Adrenal gland (tissue), 12 donors: ENCODE data around the gene DOCK4. TPM values are rescaled to one million over a fixed set of nuclear protein-coding genes. Genes with fewer than 3 reads are reported as not detected.

ENCODE experiments used
- DNase-seq, 7 donors: peaks; one replicate each; pipeline ENCODE4 v3.0.0-alpha.2; 2019 to 2020
- H3K27ac ChIP-seq, 5 donors: fragments of 200-600 bp; sonication (generic) in 4 of 5; 1 replicate in 3 of 5; 2 replicates in 2 of 5; pipeline versions ENCODE4 v1.5.1 to v1.8.0; 2016 to 2020; ENCODE audit warnings: mild to moderate bottlenecking in 1 of 5
- H3K27me3 ChIP-seq: fragments of 200-600 bp; 2 replicates; pipeline ENCODE4 v1.8.0; 2021
- H3K36me3 ChIP-seq, 2 donors: fragments of 200-600 bp; replicated peaks in 1 of 2; 1 replicate in 1 of 2; 2 replicates in 1 of 2; pipeline versions ENCODE4 v1.5.1 to v1.8.0; 2018 to 2022
- H3K4me1 ChIP-seq, 2 donors: fragments of 200-600 bp; replicated peaks in 1 of 2; 1 replicate in 1 of 2; 2 replicates in 1 of 2; pipeline versions ENCODE4 v1.5.1 to v1.8.0; 2018 to 2021
- H3K4me3 ChIP-seq, 4 donors: fragments of 200-600 bp; sonication (generic) in 3 of 4; one replicate each; pipeline ENCODE4 v1.5.1; 2016 to 2018
- H3K9me3 ChIP-seq, 3 donors: fragments of 200-600 bp; sonication (generic) in 1 of 3; replicated peaks in 1 of 3; 1 replicate in 2 of 3; 2 replicates in 1 of 3; pipeline versions ENCODE4 v1.5.1 to v1.8.0; 2016 to 2021
- POLR2A ChIP-seq, 2 donors: fragments of 450-650 bp; IDR thresholded peaks; one replicate each; pipeline ENCODE4 v1.6.1; 2017; ENCODE audit warnings: antibody characterized with exemption in 2 of 2, mild to moderate bottlenecking in 2 of 2, moderate library complexity in 1 of 2
- WGBS, 4 donors: extraction: QIAGEN DNeasy Blood & Tissue Kit in 2 of 4; methylation state at CpG; one replicate each; pipeline versions ENCODE4 v1.1.5 to v1.1.7; 2013 to 2017; 5-methylcytosine and 5-hydroxymethylcytosine counted together
- intact Hi-C, 2 donors: fragments of 100-400 bp; cut with DNase I; formaldehyde crosslinking; loops; one replicate each; pipeline versions ENCODE4 v1.14.1 to v1.15.0; 2022 to 2023
- polyA plus RNA-seq, 3 donors: library from polyadenylated mRNA; stranded (reverse); fragments of 200-250 nt in 2 of 3; fragments of 350-450 nt in 1 of 3; fragmentation: Illumina TruSeq in 1 of 3; extraction: RNeasy Lipid Tissue Mini Kit (QIAGEN cat#74804) in 1 of 3; gene quantifications; one replicate each; pipeline ENCODE4 v1.2.3, GENCODE V29; 2013 to 2014
- total RNA-seq, 9 donors: library from RNA; depleted of rRNA in 4 of 9; stranded (reverse); fragments of >200 nt in 4 of 9; fragments of 120-200 nt in 1 of 9; fragmentation: NEBNext Ultra II Directional in 1 of 9; extraction: Animal tissue kit (Norgen Biotek cat#: 25700) in 1 of 9; gene quantifications; one replicate each; pipeline versions ENCODE4 v1.1.0 to v1.2.4, GENCODE V29; 2013 to 2023
- TF ChIP-seq, protein P1 (sequence below), 6 experiments: fragments of 450-650 bp in 4 of 6; fragments of 200-600 bp in 2 of 6; sonication (generic) in 1 of 6; IDR thresholded peaks; 1 replicate in 5 of 6; 2 replicates in 1 of 6; pipeline versions ENCODE4 v1.5.1 to v1.8.0; 2016 to 2021; ENCODE audit warnings: antibody characterized with exemption in 6 of 6, mild to moderate bottlenecking in 2 of 6, moderate library complexity in 1 of 6
- donor health status: healthy with polysubstance abuse.
- donor health status: Bipolar disorder and iron deficiency.
- donor health status: DM: yes; HTN: yes; CAD: no.
- donor health status: DM: no; HTN: no; CAD: no.
- donor health status: DM: no; HTN: no; CAD: no.
- donor health status: DM: yes; HTN: yes; CAD: no.

DOCK4 gene
- total and polyA plus RNA-seq, 12 donors = 6.2 to 37.6 (median 21.1) TPM

DNA sequence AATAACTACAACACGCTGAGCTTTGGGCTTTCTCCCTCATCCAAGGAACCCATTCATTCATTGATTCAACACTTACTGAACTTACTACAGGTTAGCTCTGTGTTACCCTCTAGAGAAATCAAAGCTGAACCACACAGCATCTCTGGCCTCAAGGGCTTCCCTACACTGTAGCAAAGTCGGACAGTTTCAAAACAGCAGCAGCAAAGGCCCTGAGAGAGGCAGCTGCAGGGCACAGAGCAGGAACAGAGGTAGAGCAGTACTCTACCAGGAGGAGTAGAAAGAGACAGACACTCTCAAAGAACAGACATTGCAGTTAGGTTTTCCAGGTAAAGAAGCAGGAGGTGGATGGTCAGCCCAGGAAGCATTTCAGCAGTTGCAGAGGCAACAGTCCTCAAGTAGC is 16.1 kb downstream of the DOCK4 start:
- TF ChIP-seq, protein P1, sequence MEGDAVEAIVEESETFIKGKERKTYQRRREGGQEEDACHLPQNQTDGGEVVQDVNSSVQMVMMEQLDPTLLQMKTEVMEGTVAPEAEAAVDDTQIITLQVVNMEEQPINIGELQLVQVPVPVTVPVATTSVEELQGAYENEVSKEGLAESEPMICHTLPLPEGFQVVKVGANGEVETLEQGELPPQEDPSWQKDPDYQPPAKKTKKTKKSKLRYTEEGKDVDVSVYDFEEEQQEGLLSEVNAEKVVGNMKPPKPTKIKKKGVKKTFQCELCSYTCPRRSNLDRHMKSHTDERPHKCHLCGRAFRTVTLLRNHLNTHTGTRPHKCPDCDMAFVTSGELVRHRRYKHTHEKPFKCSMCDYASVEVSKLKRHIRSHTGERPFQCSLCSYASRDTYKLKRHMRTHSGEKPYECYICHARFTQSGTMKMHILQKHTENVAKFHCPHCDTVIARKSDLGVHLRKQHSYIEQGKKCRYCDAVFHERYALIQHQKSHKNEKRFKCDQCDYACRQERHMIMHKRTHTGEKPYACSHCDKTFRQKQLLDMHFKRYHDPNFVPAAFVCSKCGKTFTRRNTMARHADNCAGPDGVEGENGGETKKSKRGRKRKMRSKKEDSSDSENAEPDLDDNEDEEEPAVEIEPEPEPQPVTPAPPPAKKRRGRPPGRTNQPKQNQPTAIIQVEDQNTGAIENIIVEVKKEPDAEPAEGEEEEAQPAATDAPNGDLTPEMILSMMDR (IDR thresholded peaks at IDR 0.05) = no peak
- TF ChIP-seq POLR2A (IDR thresholded peaks at IDR 0.05) = no peak
- Histone ChIP-seq H3K27me3 (no peaks in the 10 kb centered on the region), H3K4me1 (peaks cover 0 to 14% of the 10 kb centered on the region in 2 donors), H3K36me3 (no peaks in the 10 kb centered on the region), H3K4me3 (no peak overlapping the region), H3K9me3 (no peaks in the 10 kb centered on the region), H3K27ac (no peak overlapping the region)
- intact Hi-C loops = no loop called here
- WGBS, 4 donors = 84 to 96% (median 89%) methylated on average over 2 of the region's 2 CpGs
- DNase-seq = no peak

DNA sequence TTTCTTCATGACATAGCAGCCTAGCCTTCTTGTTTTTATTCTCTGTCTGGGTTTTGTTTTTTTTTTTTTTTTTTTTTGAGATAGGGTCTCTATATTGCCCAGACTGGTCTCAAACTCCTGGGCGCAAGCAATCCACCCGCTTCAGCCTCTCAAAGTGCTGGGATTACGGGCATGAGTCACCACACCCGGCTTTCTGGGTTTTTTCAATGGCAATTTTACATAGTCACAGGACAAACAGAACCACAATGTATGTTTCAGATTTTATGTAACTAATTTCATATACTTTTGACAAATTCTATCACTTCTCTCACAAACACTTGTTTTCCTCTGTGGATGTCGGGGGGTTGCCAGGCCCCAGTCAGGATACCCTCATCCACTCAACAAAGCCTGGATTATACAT is 16.5 kb downstream of the DOCK4 start:
- TF ChIP-seq, protein P1 (IDR thresholded peaks at IDR 0.05) = no peak
- no peak for TF ChIP-seq POLR2A (IDR thresholded peaks at IDR 0.05)

DNA sequence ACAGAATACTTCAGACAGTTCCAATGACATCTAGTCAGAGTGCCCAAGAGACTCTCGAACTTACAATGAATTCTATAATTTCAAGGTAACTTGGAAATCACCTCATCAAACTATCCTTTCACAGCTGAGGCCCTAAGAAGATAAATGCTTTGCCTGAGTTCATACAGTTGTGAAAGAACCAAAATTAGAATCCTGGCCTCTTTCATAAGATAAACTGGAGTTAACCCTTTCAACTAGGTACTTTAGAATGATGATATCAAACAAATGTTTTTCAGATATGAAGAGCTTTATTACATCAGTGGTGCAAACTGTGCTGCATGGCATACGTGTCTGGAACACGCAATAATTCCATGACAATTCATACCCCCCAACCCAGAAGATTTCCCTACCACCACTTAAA is 17.9 kb downstream of the DOCK4 start:
- no peaks in the 10 kb centered on the region for H3K9me3 ChIP-seq
- H3K27me3 ChIP-seq = no peaks in the 10 kb centered on the region
- WGBS, 4 donors = 84 to 94% (median 88%) methylated on average over 3 of the region's 3 CpGs
- H3K36me3 ChIP-seq = no peaks in the 10 kb centered on the region
- DNase-seq = no peak
- no peak overlapping the region for H3K27ac ChIP-seq
- peaks cover 0 to 14% of the 10 kb centered on the region in 2 donors for H3K4me1 ChIP-seq
- TF ChIP-seq POLR2A (IDR thresholded peaks at IDR 0.05) = no peak
- TF ChIP-seq, protein P1 (IDR thresholded peaks at IDR 0.05) = no peak
- H3K4me3 ChIP-seq = no peak overlapping the region
- intact Hi-C loops = no loop called here

More for the DNA sequence above, 16.5 kb downstream of the DOCK4 start:
- WGBS, 4 donors = 92 to 97% (median 95%) methylated on average over 5 of the region's 5 CpGs
- H3K4me3 ChIP-seq = no peak overlapping the region
- no peak for DNase-seq
- no peaks in the 10 kb centered on the region for H3K9me3 ChIP-seq
- H3K4me1 ChIP-seq = peaks cover 0 to 14% of the 10 kb centered on the region in 2 donors
- no peaks in the 10 kb centered on the region for H3K36me3 ChIP-seq
- intact Hi-C loops = no loop called here
- no peak overlapping the region for H3K27ac ChIP-seq
- no peaks in the 10 kb centered on the region for H3K27me3 ChIP-seq

DNA sequence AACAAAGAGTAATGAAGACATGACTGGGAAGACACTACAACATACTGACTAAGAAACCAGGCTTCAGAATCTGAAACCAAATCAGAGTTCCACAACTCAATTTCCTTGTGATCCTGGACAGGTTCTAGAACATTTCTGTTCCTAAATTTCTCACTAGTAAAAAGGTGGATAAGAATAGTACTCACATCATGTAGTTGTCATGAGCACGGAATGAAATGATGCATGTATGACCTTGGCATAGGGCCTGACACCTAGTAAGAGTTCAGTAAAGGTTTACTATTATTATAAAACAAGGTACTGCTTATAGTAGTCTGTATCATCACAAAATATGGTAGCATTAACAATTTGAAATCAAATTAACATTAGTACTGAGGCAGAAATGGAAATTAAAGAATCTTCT is 19.9 kb downstream of the DOCK4 start:
- no peaks in the 10 kb centered on the region for H3K27me3 ChIP-seq
- WGBS, 4 donors = 30 to 56% (median 41%) methylated on average over 1 of the region's 1 CpG
- H3K36me3 ChIP-seq = no peaks in the 10 kb centered on the region
- H3K4me1 ChIP-seq = peaks cover 0 to 14% of the 10 kb centered on the region in 2 donors
- TF ChIP-seq, protein P1 (IDR thresholded peaks at IDR 0.05) = no peak
- TF ChIP-seq POLR2A (IDR thresholded peaks at IDR 0.05) = no peak
- H3K27ac ChIP-seq = no peak overlapping the region
- H3K4me3 ChIP-seq = no peak overlapping the region
- no peak for DNase-seq
- H3K9me3 ChIP-seq = no peaks in the 10 kb centered on the region
- intact Hi-C loops = no loop called here
